GM19351 (cell line): ENCODE results near the gene CFC1.
"Not testable (repeated sequence)": the region's sequence is repeated elsewhere in the genome, so short reads cannot be mapped to it uniquely, and the experiment has no call there.

Experiments used
- ATAC-seq: cut with Tn5 transposase; IDR thresholded peaks from one replicate; pipeline ENCODE4 v1.9.1; 2021; ENCODE audit warnings: mild to moderate bottlenecking, moderate library complexity; ENCODE audit not compliant: unreplicated experiment

CFC1 gene

DNA sequence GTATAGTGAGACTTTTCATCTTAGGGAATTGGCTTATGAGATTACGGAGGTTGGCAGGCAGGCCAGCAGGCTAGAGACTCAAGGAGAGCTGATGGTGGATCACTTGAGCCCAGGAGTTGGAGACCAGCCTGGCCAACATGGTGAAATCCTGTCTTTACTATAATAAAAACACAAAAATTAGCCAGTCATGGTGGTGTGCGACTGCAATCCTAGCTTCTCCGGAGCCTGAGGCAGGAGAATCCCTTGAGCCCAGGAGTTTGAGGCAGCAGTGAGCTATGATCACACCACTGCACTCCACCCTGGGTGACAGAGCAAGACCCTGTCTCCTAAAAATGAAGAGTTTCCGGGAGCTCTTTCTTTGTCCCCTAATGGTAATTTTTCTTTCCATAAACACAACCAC lies 14.6 kb downstream of the CFC1 start:
- not testable (repeated sequence) for ATAC-seq

DNA sequence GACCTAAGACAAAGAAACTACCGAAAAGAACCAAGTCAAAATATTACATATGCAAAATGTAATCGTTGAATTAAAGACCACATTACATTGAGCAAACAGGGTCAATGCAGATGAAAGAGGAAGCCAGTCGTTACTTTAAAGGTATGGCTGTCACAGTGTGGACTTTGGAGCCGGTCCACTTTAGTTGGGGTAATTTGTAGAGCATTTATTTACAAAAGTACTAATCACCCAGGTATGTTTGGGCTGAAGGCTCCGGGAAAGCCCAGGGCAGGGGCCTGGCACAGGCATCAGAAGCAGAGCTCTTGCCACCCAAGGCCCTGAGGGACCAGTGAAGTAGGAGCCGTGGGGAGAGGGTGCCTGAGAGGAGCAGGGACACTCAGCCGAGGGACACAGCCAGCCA lies 15.8 kb downstream of the CFC1 start:
- ATAC-seq: not testable (repeated sequence)

DNA sequence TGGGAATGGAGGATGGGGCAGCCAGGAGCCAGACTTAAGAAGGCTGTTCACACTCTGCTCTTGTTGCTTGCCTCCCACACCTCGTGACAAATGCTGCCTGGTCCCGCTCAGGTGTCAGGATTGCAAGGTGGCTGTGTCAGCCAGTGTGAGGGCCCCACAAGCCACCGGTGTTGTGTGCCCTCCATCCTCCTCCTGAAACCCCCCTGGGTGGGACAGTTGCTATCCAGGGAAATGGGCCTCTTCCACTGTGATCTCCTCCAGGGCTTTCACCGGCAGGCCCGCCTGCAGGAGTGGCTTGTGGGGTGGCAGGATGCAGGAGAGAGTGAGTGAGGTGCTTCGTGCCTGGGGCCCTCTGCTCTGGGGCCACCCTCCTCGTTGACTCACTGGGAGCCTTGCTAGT lies 16.4 kb downstream of the CFC1 start:
- ATAC-seq: not testable (repeated sequence)

DNA sequence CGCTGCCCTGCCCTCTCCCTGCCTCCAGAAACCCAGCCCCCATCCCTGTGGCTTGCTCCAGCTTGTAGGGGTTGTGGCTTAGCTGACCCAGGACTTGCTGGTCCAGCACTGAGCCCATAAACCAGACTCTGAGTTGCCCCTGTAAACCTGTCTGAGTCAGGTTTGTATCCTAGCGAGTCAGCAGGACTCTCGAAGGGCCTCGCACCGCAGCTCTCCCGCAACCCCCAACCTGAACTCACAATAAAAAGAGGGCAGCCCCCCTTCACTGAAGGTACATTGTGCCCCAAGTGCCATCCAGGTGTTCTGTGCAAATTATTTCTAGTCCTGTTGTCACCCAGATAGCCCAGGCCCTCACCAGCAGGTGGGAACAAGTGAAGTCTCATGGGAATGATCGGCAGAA lies 17.9 kb downstream of the CFC1 start:
- ATAC-seq: not testable (repeated sequence)

DNA sequence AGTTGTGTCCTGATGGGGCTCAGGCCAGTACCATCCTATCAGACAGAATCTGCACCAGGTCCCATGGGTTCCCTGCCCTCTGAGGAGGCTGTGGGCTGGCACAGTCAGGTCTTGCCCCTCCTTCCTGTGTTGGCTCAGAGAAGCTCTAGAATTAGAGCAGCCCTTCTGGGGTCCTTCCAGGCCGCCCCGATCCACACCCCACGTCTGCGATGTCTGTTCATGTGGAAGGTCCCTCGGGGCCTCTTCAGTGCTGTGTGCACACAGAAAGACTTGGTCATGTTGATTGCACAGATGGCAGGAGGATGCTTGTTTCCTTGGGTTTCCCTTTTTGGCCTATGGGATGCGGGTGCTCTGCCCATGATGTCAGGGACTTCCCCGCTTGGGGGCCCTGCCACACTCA lies 20.3 kb downstream of the CFC1 start:
- not testable (repeated sequence) for ATAC-seq

DNA sequence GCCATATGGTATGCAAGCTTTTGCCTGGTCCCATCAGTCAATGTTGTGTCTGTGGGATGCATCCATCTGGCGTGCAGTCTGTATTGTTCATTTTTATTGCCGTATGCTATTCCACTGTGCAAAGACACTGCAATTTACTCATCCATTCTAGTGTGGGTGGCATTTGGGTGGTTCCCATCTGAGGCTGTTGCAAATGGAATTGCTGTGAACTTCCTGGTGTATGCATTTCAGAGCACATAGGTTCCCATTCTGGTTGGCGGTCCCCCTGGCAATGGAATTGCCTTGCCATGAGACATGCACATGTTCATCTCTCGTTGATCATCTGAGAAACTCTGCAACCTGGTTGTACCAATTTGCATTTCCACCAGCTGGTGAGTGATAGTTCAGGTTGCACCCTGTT lies 21.8 kb downstream of the CFC1 start:
- ATAC-seq: not testable (repeated sequence)

DNA sequence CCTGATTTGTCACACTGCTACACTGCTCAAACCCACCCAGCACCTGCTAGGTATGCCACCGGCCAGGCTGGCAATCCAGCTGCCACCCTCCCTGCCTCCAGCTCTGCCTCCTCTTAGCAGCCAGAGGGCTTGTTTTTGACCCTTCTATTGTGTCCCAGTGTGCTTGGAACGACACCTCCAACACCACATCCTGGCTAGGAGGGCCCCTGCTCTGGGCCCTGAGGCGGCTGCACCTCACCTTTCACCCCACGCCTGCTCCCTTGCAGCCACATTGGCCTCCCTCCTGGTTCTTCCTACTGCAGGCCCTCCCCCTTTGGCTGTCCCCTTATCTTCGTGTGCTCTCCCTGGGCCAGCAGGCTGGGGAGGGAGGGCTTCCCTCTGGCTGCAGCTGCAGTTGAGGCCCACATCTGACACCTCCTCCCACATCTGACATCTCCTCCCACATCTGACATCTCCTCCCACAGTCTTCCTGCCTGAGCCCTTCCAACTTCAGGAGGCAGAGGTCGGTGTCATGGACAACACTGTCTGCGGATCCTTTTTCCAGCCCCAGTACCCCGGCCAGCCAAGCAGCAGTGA lies 23.1 kb downstream of the CFC1 start:
- not testable (repeated sequence) for ATAC-seq

DNA sequence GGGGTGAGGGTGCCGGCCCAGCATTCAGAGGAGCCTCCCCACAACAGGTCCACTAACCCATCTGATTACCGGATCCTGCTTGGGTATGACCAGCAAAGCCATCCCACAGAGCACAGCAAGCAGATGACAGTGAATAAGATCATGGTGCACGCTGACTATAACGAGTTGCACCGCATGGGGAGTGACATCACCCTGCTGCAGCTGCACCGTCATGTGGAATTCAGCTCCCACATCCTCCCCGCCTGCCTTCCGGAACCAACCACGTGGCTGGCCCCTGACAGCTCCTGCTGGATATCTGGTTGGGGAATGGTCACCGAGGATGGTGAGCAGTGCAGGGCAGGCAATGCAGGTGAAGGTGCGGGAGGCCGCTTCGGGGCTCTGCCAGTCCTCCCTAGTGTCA lies 25.1 kb downstream of the CFC1 start:
- ATAC-seq: not testable (repeated sequence)

DNA sequence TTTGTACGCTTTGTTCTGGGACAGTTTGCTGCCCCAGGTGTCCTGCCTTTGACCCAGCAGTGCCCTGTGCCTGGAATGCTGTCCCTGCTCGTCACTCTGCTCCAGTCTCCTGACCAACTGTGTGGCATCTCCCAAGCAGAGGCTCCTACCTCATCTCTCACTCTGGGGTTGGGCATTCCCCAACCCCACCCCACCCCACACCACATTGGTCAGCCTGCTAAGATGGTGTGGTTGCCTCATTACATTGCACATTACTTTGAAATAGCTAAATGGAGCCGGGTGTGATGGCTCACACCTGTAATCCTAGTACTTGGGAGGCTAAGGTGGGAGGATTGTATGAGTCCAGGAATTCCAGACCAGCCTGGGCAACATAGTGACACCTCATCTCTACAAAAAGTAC lies 27.4 kb downstream of the CFC1 start:
- ATAC-seq: not testable (repeated sequence)

DNA sequence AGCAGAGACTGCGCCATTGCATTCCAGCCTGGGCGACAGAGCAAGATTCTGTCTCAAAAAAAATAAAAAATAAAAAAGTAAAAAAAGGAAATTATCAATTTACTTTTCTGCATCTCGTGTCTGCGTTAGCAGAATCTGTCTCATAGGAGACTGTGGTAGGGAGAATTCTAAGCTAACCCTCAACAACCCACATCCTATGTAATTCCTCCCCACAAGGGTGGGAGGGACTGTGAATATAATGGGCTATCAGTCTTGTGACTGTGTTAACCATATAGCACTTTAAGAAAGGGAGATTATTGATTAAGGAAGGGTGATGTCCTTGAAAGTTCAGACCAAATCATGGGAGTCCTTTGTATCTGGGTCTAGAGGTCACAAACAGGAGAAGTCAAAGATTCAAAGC lies 33.2 kb downstream of the CFC1 start:
- ATAC-seq: not testable (repeated sequence)

DNA sequence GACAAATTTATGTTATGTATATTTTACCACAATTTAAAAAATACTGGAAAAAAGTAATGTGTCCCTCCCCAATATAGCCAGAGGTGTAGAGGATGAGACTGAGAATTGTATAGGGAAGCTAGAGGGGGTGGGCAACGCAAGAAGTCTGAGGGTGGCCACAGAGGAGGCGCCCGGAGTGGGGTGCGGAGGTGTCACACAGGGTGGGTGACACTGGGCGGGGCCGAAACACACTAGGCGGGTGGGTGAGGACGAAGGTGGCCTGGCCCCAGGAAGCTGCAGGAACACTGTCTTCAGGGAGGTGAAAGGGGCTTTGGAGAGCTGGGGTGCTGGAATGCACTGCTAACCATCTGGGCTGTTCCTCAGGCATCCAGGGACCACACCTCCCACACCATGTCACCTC lies 42.9 kb downstream of the CFC1 start:
- ATAC-seq: not testable (repeated sequence)

DNA sequence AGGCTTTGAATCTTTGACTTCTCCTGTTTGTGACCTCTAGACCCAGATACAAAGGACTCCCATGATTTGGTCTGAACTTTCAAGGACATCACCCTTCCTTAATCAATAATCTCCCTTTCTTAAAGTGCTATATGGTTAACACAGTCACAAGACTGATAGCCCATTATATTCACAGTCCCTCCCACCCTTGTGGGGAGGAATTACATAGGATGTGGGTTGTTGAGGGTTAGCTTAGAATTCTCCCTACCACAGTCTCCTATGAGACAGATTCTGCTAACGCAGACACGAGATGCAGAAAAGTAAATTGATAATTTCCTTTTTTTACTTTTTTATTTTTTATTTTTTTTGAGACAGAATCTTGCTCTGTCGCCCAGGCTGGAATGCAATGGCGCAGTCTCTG lies 45.2 kb downstream of the CFC1 start:
- ATAC-seq: not testable (repeated sequence)

DNA sequence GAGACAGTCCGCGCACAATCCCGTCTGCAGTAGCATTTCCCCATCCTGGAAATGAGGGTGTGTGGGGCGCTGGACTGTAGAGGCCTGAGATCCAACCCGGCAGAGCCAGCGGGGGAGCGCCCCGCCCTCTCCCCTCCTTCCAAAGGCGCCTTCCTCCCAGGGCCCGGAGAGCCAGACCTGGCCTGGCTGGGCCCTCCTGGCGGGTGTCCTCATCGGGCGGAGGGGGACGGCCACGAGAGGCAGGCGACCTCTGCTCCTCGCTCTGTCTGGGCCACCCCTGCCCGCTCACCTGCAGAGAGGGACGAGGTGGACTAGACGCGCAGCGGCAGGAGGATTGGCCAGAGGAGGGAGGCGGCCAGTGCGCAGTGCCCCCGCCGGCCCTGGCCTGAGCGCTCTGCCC lies 49.9 kb downstream of the CFC1 start:
- ATAC-seq: not testable (repeated sequence)

DNA sequence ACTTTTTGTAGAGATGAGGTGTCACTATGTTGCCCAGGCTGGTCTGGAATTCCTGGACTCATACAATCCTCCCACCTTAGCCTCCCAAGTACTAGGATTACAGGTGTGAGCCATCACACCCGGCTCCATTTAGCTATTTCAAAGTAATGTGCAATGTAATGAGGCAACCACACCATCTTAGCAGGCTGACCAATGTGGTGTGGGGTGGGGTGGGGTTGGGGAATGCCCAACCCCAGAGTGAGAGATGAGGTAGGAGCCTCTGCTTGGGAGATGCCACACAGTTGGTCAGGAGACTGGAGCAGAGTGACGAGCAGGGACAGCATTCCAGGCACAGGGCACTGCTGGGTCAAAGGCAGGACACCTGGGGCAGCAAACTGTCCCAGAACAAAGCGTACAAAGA lies 51.0 kb downstream of the CFC1 start:
- not testable (repeated sequence) for ATAC-seq

DNA sequence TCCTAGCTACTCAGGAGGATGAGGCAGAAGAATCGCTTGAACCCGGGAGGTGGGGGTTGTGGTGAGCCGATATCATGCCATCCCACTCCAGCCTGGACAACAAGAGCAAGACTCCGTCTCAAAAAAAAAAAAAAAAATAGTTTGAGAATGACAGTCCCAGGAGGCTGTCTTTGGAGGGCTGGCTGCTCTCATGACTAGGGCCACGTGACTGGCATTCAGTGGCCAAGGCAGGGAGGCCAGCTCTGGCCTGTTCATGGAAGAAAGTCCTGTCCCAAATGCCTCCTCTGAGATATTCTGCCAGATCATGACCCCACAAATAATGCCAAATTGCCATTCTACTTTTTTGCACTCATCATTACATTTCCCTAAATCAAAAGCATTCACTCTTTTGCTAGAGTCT lies 54.4 kb downstream of the CFC1 start:
- ATAC-seq: not testable (repeated sequence)

DNA sequence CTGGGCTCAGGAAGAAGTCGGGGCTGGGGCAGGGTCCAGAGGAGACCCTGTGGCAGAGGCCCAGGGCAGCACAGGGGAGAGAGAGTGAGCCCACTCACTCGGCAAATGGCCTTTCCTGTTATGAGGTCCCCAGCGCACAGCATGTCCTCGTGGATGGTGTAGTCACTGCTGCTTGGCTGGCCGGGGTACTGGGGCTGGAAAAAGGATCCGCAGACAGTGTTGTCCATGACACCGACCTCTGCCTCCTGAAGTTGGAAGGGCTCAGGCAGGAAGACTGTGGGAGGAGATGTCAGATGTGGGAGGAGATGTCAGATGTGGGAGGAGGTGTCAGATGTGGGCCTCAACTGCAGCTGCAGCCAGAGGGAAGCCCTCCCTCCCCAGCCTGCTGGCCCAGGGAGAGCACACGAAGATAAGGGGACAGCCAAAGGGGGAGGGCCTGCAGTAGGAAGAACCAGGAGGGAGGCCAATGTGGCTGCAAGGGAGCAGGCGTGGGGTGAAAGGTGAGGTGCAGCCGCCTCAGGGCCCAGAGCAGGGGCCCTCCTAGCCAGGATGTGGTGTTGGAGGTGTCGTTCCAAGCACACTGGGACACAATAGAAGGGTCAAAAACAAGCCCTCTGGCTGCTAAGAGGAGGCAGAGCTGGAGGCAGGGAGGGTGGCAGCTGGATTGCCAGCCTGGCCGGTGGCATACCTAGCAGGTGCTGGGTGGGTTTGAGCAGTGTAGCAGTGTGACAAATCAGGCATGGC lies 55.4 kb downstream of the CFC1 start:
- not testable (repeated sequence) for ATAC-seq

DNA sequence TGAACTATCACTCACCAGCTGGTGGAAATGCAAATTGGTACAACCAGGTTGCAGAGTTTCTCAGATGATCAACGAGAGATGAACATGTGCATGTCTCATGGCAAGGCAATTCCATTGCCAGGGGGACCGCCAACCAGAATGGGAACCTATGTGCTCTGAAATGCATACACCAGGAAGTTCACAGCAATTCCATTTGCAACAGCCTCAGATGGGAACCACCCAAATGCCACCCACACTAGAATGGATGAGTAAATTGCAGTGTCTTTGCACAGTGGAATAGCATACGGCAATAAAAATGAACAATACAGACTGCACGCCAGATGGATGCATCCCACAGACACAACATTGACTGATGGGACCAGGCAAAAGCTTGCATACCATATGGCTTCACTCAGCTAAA lies 56.6 kb downstream of the CFC1 start:
- ATAC-seq: not testable (repeated sequence)
